GM12801 (cell line): ENCODE results near the gene SRP68.

ENCODE experiments used
- CTCF ChIP-seq: IDR thresholded peaks from one replicate; pipeline ENCODE4 v1.5.1; 2011; ENCODE audit warnings: control low read depth; ENCODE audit not compliant: insufficient read length; ENCODE audit errors: extremely low read depth

SRP68 gene

GRCh38 chr17:76011951-76012350 is 60.4 kb downstream of the SRP68 start:
- no peak for TF ChIP-seq CTCF

- TF ChIP-seq CTCF = no peak
Measured at GRCh38 chr17:76009969-76010661, 62.2 kb downstream of the SRP68 start.

- no peak for TF ChIP-seq CTCF
Measured at GRCh38 chr17:76009447-76009846, 62.9 kb downstream of the SRP68 start.

- no peak for TF ChIP-seq CTCF
Measured at GRCh38 chr17:76008630-76009425, 63.5 kb downstream of the SRP68 start.

- TF ChIP-seq CTCF = no peak
Measured at GRCh38 chr17:76008208-76008607, 64.1 kb downstream of the SRP68 start.

GRCh38 chr17:76007850-76008165 is 64.5 kb downstream of the SRP68 start:
- no peak for TF ChIP-seq CTCF

- TF ChIP-seq CTCF = no peak
Measured at GRCh38 chr17:76007131-76007849, 65.0 kb downstream of the SRP68 start.
